Measurements from ENCODE around the gene TSGA10. TPM values are rescaled to one million over a fixed set of nuclear protein-coding genes. Genes with fewer than 3 reads are reported as not detected.
"Not testable (repeated sequence)": the region's sequence is repeated elsewhere in the genome, so short reads cannot be mapped to it uniquely, and the experiment has no call there.

Gene TSGA10
- polyA plus RNA-seq, 3 donors: 12.0 to 13.8 (median 13.3) TPM

- DNase-seq (ENCODE audit: low read depth in 3 of 3, low spot score in 2 of 3): no peak
These were observed 70.5 kb downstream of the TSGA10 start for GRCh38 chr2:99084256-99084655.

GRCh38 chr2:99081891-99082290 is 72.9 kb downstream of the TSGA10 start:
- DNase-seq (ENCODE audit: low read depth in 3 of 3, low spot score in 2 of 3): no peak

- no peak for DNase-seq (ENCODE audit: low read depth in 3 of 3, low spot score in 2 of 3)
These were observed 75.5 kb downstream of the TSGA10 start for GRCh38 chr2:99079226-99079625.

- DNase-seq (ENCODE audit: low read depth in 3 of 3, low spot score in 2 of 3): no peak
These were observed 82.2 kb downstream of the TSGA10 start for GRCh38 chr2:99072551-99072950.

- DNase-seq (ENCODE audit: low read depth in 3 of 3, low spot score in 2 of 3): no peak
These were observed 86.7 kb downstream of the TSGA10 start for GRCh38 chr2:99067871-99068625.

GRCh38 chr2:99066075-99066958 is 88.4 kb downstream of the TSGA10 start:
- DNase-seq (ENCODE audit: low read depth in 3 of 3, low spot score in 2 of 3): peak in 1 of 3 donors; percentile 12

- DNase-seq (ENCODE audit: low read depth in 3 of 3, low spot score in 2 of 3): not testable (repeated sequence)
These were observed 105.6 kb downstream of the TSGA10 start for GRCh38 chr2:99049187-99049586.

- not testable (repeated sequence) for DNase-seq (ENCODE audit: low read depth in 3 of 3, low spot score in 2 of 3)
These were observed 113.9 kb downstream of the TSGA10 start for GRCh38 chr2:99040736-99041300.

- no peak for DNase-seq (ENCODE audit: low read depth in 3 of 3, low spot score in 2 of 3)
These were observed 118.8 kb downstream of the TSGA10 start for GRCh38 chr2:99035920-99036319.

GRCh38 chr2:99032786-99033185 is 122.0 kb downstream of the TSGA10 start:
- DNase-seq (ENCODE audit: low read depth in 3 of 3, low spot score in 2 of 3): no peak

- DNase-seq (ENCODE audit: low read depth in 3 of 3, low spot score in 2 of 3): no peak
These were observed 122.7 kb downstream of the TSGA10 start for GRCh38 chr2:99032001-99032400.

GRCh38 chr2:99031481-99031880 is 123.3 kb downstream of the TSGA10 start:
- no peak for DNase-seq (ENCODE audit: low read depth in 3 of 3, low spot score in 2 of 3)

- no peak for DNase-seq (ENCODE audit: low read depth in 3 of 3, low spot score in 2 of 3)
These were observed 126.2 kb downstream of the TSGA10 start for GRCh38 chr2:99028558-99028957.

GRCh38 chr2:99027856-99028255 is 126.9 kb downstream of the TSGA10 start:
- DNase-seq (ENCODE audit: low read depth in 3 of 3, low spot score in 2 of 3): no peak

- DNase-seq (ENCODE audit: low read depth in 3 of 3, low spot score in 2 of 3): no peak
These were observed 154.0 kb downstream of the TSGA10 start for GRCh38 chr2:99000708-99001107.

GRCh38 chr2:98988695-98989094 is 166.0 kb downstream of the TSGA10 start:
- DNase-seq (ENCODE audit: low read depth in 3 of 3, low spot score in 2 of 3): not testable (repeated sequence)

- no peak for DNase-seq (ENCODE audit: low read depth in 3 of 3, low spot score in 2 of 3)
These were observed 168.7 kb downstream of the TSGA10 start for GRCh38 chr2:98985905-98986666.

GRCh38 chr2:98975611-98976010 is 179.1 kb downstream of the TSGA10 start:
- DNase-seq (ENCODE audit: low read depth in 3 of 3, low spot score in 2 of 3): no peak

- DNase-seq (ENCODE audit: low read depth in 3 of 3, low spot score in 2 of 3): no peak
These were observed 182.1 kb downstream of the TSGA10 start for GRCh38 chr2:98972582-98973167.

GRCh38 chr2:98959810-98960507 is 194.8 kb downstream of the TSGA10 start:
- DNase-seq (ENCODE audit: low read depth in 3 of 3, low spot score in 2 of 3): no peak

Data from right renal cortex interstitium (tissue), 3 donors.